Activated CD8-positive, alpha-beta memory T cell treated with anti-CD3 and anti-CD28 coated beads for 48 hours (primary cell): ENCODE results near the gene TMED6.
A peak's percentile ranks its signal among the peaks of the same experiment; 100 is the strongest.

ENCODE experiments used
- DNase-seq, 3 experiments: peaks; one replicate each; pipeline ENCODE4 v3.0.0-alpha.2; 2020; ENCODE audit warnings: low read depth in 2 of 3, low spot score in 2 of 3

The TMED6 gene

DNA sequence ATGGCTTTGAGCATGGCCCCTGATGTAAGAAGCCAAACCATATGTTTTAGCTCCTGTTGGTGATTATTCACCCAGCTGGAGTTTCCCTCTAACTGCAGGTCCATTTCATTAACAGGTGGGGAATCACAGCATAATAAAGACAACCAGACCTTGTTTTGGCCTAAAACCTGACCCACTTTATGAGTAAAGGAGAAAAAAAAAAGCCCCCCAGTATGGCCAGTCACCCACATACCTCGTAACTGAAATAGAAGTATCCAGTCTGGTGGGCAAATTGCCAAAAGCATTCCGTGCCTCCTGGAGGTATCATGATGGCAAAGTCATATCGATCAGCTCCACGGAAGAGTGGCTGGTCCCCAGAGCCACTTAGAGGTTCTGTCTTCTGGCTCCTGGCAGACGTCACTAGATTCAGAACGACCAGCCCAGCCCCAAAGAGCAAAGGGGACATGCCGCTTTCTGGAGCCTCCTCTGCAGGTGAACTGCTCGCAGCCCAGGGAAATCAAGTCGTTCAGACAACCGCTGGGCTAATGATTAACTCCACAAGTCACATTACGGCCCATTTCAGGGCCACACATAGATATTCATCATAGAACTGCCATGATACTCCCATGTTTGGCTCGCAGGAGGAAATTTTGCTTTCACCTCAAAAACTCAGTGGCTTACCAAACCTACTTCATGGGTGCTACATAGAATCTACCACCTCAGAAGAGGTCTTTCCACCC, at the start of gene TMED6:
Gene TMED6, minus strand, starts transcription at position 478 of the 719 bp plus-strand sequence. Its CDS starts 33 bp downstream, at position 445.
- DNase-seq, result no peak

DNA sequence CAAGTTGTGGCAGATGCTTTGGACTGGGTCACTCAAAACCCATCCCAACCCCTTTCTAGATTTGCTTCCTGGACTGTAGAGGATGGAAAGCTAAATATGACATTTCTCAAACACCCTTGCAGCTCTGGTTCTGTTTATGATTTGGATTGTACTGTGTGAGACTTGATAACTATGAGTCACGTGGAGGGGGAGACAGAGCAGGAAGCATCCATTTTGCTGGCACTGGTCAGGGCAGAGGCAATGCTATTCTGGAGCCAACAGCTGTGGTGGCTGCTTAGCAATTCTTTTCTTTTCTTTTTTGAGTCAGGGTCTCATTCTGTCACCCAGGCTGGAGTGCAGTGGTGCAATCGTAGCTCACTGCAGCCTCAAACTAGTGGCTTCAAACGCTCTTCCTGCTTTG, 47.8 kb upstream of the TMED6 start:
- no peak for DNase-seq

DNA sequence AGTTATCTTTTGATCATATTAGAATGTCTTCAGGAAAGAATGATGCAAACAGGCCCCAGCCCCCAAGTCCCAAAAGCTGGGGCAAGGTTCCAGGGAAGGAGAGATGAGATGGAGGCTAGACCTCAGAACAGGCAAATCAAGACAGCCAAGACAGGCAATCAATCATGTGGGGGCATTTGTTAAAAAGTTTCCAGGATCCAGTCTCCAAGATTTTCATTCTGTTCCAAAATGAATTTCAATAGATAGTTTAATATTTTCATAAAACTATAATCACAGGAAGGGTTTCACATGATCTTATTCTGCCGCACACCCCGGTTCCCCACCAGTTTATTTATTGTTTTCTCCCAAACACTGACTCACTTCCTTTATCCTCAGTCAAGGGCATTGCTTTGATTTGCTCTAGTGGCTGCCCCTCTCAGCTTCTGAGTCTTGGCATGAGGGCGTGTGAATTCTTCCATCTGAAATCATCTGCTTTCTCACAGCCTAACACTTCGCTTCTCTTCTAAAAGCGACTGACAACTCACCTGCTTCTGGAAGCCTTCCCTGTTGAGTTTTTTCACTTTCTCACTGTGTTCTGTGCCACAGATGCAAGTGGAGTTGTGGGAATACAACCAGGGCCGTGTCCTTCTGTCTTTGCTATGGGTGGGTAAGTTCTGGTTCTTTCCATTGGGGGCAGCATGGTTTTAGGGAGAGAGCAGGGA, 46.4 kb upstream of the TMED6 start:
- DNase-seq, result no peak

DNA sequence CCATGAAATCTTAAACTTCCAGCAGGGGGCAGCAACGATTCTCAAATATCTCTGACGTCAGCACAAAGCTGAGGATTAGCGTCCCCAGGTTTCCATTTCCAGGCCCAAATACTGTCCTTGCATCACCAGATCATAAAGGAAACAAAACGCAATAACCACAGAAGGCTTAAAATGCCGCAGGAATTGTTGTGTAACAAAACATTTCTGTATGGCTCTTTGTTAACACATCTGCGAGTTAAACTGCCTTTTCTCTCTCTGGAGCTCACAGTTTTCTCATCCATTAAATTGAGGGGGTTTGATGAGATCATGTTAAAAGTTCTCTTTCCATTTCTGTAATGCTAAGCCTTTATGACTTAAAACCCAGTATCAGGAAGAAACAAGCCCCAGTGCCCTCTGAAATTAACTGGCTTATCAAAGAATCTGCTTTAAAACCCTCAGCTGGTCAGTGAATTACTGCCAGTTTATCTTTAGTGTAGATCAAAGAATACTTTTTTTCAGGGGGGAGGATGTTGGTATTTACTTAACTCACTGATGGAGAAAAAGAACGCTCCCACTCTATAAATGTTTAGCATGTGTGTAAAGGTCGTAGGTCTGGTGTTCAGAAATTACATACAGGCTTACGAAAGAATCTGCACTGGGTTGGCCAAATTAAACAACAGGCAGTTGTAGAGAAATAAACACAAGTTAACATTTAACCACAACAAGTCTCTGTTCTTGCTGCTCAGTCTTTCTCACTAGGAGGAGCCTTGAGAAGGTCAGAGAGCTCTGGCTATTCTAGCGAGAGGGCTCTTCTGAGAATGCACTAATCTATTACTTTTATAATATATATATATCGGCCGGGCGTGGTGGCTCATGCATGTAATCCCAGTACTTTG, 44.8 kb upstream of the TMED6 start:
- DNase-seq, result peak in 2 of 3 experiments; percentile 7 to 52

GRCh38 chr16:69395859-69396186, 44.2 kb upstream of the TMED6 start:
- DNase-seq, result no peak

DNA sequence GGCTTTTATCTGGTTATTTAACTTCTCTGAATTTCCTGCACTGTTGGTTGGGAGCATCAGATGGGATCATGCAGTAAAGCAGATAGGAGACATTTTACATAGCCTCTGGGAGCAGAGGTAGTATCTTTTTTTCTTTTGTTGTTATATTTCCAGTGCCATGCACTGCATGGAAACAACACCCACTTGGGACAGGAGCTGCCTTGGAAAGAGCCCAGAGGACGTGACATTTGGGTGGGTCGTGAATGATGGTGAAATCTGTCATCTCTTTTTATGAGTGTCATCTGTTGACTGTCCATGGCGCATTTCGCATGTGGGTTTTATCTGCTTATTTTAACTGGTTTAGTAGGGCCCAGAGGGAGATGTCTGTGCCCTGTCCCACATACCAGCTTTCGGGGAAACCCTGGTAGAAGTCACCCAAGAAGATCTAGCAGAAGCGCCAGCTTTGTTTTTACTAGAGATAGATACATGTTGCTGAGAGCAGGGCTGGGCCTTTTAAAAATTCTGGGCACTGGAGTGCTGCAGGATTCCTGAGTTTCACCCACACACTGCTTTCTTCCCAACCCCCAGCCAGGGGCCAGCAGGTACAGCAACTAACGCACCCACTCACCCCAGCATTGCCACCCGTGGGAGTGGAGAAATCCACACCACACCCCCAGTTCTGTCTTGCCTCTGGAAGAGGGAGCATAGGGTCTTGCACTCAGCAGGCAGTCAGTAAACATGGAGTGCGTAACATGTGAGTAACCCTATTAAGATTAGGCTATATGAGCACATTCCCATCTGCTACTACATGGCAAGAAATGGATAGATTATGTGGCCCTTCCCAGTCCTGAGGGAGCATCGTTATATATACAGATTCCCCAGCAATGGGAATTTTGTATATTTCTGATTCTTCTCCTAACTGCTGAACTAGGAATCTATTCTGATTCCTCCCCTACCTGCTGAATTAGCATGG, 42.6 kb upstream of the TMED6 start:
- DNase-seq, result no peak

DNA sequence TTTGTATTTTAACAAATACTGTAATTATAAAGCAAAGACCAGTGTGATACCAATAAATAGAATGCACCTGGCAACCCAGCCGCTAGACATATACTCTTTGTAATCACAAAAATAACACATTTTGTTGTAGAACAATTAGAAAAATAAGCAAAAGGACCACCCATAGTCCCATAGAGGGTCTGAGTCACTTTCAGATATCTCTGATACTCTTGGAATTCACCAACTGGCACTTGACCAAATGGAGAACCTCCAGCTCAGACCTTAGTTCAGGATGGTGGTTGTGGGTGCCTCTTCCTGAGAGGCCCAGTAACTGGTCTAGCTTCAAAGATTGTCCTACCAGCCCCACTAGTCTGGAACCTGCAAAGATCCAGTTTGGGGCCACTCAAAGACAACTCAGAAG, 35.0 kb upstream of the TMED6 start:
- DNase-seq, result no peak

GRCh38 chr16:69384974-69385373, 33.4 kb upstream of the TMED6 start:
- DNase-seq, result no peak

GRCh38 chr16:69382421-69382820, 30.8 kb upstream of the TMED6 start:
- no peak for DNase-seq

GRCh38 chr16:69381231-69381630, 29.6 kb upstream of the TMED6 start:
- no peak for DNase-seq

GRCh38 chr16:69378760-69379159, 27.2 kb upstream of the TMED6 start:
- no peak for DNase-seq

DNA sequence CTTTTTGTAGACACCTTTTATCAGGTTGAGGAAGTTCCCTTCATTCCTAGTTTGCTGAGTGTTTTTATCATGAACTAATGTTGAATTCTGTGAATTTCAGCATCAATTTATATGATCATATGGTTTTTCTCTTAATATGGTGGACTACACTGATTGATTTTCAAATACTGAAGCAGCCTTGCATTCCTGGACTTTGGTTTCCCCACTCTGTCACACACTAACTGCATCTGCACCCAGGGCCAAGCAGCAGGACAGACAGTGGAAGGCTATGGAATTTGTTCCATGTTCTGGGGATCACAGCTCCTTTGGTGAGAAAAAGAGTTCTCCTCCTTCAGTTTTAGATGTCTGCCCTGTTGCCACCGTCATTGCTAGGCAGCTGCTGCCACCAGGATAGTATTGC, 26.4 kb upstream of the TMED6 start:
- DNase-seq, result no peak

- no peak for DNase-seq
These were observed 24.9 kb upstream of the TMED6 start for GRCh38 chr16:69376393-69377059.

DNA sequence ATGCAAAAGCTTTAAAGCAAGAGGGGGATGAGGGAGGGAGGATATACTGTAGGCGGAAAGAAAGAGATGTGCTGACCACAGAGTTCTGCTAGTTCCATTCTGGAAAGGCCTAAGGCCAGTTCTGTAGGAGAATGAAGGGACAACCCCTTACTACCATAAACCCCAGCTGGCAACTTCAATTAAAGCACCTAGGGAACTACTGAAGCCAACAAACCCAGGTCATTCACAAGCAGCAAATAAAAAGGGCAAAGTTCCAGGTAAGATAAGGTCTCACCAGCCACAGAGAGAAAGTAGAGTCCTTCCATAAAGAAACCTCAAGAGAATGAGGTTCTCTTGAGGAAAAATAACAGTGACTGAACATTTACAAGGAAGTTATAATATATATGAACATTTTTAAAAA, 21.4 kb upstream of the TMED6 start:
- no peak for DNase-seq

GRCh38 chr16:69371564-69371963, 20.0 kb upstream of the TMED6 start:
- no peak for DNase-seq

DNA sequence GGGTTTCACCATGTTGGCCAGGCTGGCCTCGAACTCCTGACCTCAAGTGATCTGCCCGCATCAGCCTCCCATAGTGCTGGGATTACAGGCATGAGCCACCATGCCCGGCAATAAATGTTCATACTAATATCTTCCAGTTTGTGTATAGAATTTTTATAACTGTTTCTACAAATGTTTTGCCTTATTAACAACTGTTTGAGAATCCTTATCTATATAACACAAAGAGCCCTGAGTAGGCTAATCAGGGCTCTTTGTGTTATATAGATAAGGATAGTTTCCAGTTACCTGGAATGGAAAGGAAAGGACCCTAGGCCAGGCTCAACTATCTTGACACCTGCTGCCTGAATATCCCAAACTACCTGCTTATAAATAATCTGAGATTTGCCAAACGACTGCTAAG, 17.3 kb upstream of the TMED6 start:
- DNase-seq, result no peak

GRCh38 chr16:69367980-69368379, 16.4 kb upstream of the TMED6 start:
- no peak for DNase-seq

DNA sequence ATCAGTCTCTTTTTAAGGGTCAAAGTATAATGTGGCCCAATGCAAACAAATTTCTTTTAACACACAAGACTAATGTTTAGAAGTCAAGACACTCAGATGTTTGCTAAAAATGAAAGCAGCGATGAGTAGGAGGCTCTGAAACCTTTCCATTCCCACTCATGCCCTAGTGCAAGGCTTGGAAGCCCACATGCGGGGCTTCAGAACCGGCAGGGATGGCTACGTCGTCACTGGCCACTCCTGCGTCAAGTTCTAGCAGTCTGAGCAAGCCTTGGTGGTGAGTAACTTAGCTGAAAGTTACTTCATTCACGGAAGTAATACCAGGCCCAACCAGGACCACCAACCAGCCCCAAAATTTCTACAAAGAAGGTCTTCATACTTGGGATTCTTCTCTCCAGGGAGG, 14.8 kb upstream of the TMED6 start:
- no peak for DNase-seq

DNA sequence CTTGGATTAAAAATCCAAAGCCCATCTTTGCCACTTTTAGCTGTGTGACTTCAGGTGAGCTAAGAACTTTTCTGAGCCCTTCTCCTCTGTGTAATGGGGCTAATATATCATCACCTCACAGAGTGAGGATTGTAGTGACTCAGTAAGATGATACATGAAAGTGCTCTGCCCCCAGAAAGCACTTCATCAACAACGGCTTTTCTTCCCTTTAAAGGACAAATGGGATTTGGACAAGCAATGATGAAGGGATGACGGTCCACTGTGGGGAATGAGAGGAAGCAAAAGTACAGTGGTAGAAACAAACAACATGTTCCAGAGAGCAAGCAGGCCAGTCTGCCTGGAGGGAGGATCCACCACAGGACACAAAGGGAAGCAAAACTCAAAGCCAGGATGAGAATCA, 14.3 kb upstream of the TMED6 start:
- no peak for DNase-seq

GRCh38 chr16:69364088-69364487, 12.5 kb upstream of the TMED6 start:
- no peak for DNase-seq
